Activated naive CD8-positive, alpha-beta T cell treated with anti-CD3 and anti-CD28 coated beads, Interleukin-2, amount 50 U/mL, for 16 hours (primary cell): ENCODE measurements around the gene LRRC26.
A peak's percentile ranks its signal among the peaks of the same experiment; 100 is the strongest.

Experiments used
- DNase-seq: peaks from one replicate; pipeline ENCODE4 v3.0.0-alpha.2; 2020; ENCODE audit warnings: low read depth, low spot score

The LRRC26 gene

GRCh38 chr9:137169896-137170358 is at the start of gene LRRC26:
Gene LRRC26 (minus strand): TSS chr9:137170051. CDS start chr9:137169943, 108 bp downstream.
- DNase-seq = no peak

- no peak for DNase-seq
Measured at GRCh38 chr9:137218754-137219271, 49.0 kb upstream of the LRRC26 start.

- no peak for DNase-seq
Measured at GRCh38 chr9:137218212-137218753, 48.4 kb upstream of the LRRC26 start.

- DNase-seq = no peak
Measured at GRCh38 chr9:137217276-137218211, 47.7 kb upstream of the LRRC26 start.

GRCh38 chr9:137216188-137216965 is 46.5 kb upstream of the LRRC26 start:
- no peak for DNase-seq

GRCh38 chr9:137215196-137215986 is 45.5 kb upstream of the LRRC26 start:
- DNase-seq = no peak

- DNase-seq = no peak
Measured at GRCh38 chr9:137214620-137215019, 44.8 kb upstream of the LRRC26 start.

GRCh38 chr9:137213160-137214060 is 43.6 kb upstream of the LRRC26 start:
- DNase-seq = no peak

- no peak for DNase-seq
Measured at GRCh38 chr9:137212520-137212919, 42.7 kb upstream of the LRRC26 start.

- no peak for DNase-seq
Measured at GRCh38 chr9:137211532-137211931, 41.7 kb upstream of the LRRC26 start.

GRCh38 chr9:137206602-137207001 is 36.8 kb upstream of the LRRC26 start:
- DNase-seq = no peak

- DNase-seq = peak; percentile 91
Measured at GRCh38 chr9:137205126-137206069, 35.5 kb upstream of the LRRC26 start, which contains the start of the genes NDOR1 and TMEM203. Gene NDOR1 (plus strand): TSS chr9:137205700. CDS start chr9:137205778, 78 bp downstream. Gene TMEM203 (minus strand): TSS chr9:137205648. CDS start chr9:137205414, 234 bp downstream.

- no peak for DNase-seq
Measured at GRCh38 chr9:137204731-137205125, 34.9 kb upstream of the LRRC26 start.

GRCh38 chr9:137202966-137203365 is 33.1 kb upstream of the LRRC26 start:
- no peak for DNase-seq

- DNase-seq = no peak
Measured at GRCh38 chr9:137201205-137201868, 31.5 kb upstream of the LRRC26 start.

GRCh38 chr9:137200311-137201204 is 30.7 kb upstream of the LRRC26 start, which contains the start of gene TPRN:
Gene TPRN (minus strand): TSS chr9:137200741. CDS start chr9:137200711, 30 bp downstream.
- DNase-seq = peak; percentile 99
